HG02840 (cell line): ENCODE data around the gene GAS7.

Source experiments
- ATAC-seq: cut with Tn5 transposase; IDR thresholded peaks from one replicate; pipeline ENCODE4 v1.9.1; 2021; ENCODE audit warnings: mild to moderate bottlenecking, moderate library complexity, moderate number of reproducible peaks; ENCODE audit not compliant: unreplicated experiment, low FRiP score

Gene GAS7

GRCh38 chr17:10172778-10173177, 25.6 kb downstream of the GAS7 start:
- ATAC-seq = no peak

- ATAC-seq = no peak
Observed at GRCh38 chr17:10172241-10172741, 26.1 kb downstream of the GAS7 start.

- ATAC-seq = no peak
Observed at GRCh38 chr17:10171581-10171981, 26.8 kb downstream of the GAS7 start.

- ATAC-seq = no peak
Observed at GRCh38 chr17:10171122-10171571, 27.3 kb downstream of the GAS7 start.

GRCh38 chr17:10170233-10170632, 28.2 kb downstream of the GAS7 start:
- no peak for ATAC-seq

GRCh38 chr17:10169290-10169689, 29.1 kb downstream of the GAS7 start:
- no peak for ATAC-seq

DNA sequence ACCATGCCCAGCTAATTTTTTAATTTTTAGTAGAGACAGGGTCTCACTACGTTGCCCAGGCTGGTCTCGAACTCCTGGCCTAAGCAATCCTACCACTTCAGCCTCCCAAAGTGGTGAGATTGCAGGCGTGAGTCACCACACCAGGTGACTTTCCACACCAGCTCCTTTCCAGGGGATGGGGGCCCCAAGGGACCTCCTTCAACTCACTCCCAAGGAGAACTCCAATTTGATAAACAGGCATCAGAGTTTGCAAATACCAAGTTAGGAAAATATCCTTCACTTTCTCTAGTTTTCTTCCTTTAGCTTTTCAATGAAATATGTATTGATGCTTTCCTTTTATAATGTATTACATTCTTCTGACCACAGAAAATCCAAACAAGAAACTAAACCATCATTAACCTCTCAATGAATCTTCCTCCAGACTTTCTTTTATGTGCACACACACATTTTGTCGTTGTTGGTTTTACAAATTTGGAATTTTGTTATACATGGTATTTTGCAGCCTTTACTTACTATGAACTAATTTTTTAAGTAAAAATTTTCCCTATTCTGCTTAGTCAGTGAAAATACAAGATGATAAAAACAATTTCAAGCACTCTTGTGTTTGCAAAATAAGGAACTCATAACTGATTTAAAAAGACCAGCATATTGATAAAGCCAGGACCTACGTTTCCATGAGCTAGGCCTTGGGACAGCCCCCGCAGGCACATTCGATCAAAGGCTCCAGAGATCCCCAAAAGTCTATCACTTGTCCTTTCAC, 32.0 kb downstream of the GAS7 start:
- no peak for ATAC-seq

GRCh38 chr17:10162096-10162495, 36.3 kb downstream of the GAS7 start:
- ATAC-seq = no peak

- no peak for ATAC-seq
Observed at GRCh38 chr17:10161386-10161785, 37.0 kb downstream of the GAS7 start.

GRCh38 chr17:10156948-10157607, 41.3 kb downstream of the GAS7 start:
- ATAC-seq = no peak

DNA sequence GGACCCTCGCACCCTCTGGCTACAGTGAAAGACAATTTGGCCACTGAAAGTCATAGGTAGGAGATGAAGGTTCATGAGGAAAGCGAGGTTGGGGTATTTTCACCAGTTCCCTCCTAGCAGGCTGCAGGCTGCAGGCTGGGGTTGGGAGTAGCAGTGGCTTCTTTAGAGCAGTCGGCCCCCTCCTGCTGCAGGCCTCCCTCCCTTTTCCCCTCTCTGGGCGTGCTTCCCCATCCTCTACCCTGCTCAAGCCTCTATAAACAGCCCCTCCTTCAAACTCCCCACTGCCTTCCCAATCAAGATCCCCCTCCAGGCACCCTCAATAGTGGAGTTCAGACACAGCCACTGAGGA, 41.8 kb downstream of the GAS7 start:
- no peak for ATAC-seq

DNA sequence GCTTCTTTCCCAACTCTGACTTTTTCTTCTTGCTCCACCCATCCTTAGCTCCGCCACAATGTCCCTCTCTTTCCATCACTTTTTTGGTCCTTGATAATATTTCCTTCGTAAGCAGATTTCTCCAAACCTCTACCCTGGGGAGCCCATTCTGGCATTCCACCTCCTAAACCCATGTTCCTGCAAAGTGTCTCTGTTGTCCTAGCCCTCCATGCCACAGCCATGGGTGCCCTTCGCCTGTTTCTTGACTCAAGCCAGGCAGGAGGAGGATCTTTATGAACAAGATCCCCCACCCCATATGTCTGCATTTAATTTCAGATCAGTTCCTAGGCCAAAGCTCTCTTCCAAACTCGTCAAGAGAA, 42.4 kb downstream of the GAS7 start:
- no peak for ATAC-seq

DNA sequence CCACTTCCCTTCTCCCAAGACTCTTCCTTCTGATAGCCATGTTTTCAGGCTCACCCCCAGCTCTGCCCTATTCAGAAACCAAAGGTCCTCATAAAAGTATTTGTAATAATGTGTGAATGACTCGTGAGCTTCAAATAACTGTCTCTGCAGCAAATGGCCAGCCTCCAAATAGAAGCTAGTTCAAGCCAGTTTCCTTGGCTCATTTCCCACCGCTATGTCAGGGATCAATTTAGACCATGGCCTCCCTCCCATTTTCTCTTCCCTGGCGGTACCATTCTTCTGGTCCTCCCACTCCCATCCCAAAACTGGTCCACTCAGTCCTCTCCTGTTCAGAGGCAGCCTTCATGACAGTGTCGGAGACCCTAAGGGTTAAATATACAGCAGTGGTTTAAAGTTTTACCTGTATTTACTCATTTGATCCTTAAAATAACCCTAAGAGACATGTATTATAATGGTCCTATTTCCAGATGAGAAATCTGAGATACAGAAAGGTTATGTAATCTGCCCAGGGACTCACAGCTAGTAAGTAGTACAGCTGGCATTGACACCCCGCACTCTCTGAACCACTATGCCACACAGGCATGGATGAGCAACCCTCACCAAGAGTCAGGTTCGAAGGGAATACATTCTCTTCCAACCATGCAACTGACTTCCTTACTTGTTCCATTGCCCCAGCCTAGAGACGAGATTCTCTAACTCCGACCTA, 42.9 kb downstream of the GAS7 start:
- ATAC-seq = no peak

- no peak for ATAC-seq
Observed at GRCh38 chr17:10151667-10152496, 46.5 kb downstream of the GAS7 start.

GRCh38 chr17:10149573-10150399, 48.6 kb downstream of the GAS7 start:
- no peak for ATAC-seq

DNA sequence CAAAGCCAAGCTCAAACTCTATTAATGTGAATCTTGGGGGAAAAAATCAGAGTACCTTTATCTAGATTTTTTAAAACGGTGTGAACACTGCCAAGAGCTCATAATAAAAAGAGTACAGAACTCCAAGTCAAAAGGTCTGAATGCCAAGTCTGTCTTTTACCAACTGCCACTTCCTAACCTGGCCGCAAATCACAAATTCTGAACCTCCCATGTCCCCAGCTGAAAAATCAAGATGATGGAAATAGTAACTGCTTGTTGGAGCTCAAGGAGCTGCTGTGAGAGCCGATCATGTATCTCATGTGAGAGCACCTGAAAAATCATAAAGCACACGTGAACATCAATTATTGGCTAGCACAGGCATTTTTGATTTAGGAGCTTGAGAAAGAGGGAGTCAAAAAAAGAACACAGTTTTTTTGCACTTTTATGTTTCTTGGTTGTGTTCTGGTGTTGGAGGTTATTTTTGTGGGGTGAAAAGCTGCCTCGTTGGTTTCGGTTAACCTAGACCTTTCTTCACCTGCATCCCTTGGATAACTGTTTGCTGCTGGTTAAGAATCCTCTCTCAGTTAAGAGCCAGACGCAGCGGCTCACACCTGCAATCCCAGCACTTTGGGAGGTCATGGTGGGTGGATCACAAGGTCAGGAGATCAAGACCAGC, 50.5 kb downstream of the GAS7 start:
- no peak for ATAC-seq

GRCh38 chr17:10147040-10147439, 51.4 kb downstream of the GAS7 start:
- ATAC-seq = no peak

DNA sequence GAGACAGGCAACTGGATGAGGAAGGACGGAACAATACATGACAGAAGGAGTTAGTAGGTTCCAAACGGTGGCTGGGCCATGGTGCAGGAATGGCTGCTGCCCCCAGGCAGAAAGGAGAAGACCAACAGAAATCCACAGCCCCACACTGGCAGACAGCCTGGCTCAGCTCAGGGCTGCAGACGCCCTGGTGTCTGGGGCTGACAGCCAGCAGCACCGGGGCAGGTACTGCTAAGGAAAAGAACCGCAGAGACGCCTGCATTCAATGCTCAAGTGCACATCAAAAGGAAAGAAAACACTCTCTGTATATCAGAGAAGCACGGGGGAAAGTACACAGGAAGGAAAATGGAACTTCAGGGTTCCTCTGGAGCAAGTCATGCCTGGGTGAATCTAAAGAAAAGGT, 53.4 kb downstream of the GAS7 start:
- no peak for ATAC-seq

DNA sequence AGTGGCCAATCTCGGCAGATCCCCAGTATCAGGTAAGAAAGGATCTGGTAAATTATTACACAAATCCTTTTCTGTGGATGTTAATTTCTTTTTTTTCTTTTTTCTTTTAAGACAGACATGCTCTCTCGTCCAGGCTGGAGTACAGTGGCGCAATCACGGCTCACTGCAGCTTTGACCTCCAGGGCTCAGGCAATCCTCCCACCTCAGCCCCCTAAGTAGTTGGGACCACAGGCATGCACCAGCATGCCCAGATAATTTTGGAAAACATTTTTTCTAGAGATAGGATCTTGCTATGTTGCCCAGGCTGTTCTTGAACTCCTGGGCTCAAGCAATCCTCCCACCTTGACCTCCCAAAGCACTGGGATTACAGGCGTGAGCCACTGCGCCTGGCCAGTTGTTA, 54.0 kb downstream of the GAS7 start:
- no peak for ATAC-seq
